Motor neuron (in vitro differentiated cells): ENCODE measurements around the gene PHC2. TPM values are rescaled to one million over a fixed set of nuclear protein-coding genes. Genes with fewer than 3 reads are reported as not detected.

ENCODE experiments used
- ATAC-seq, 8 experiments: fragments of 200-7000 bp; cut with Tn5 transposase; replicated peaks in 6 of 8; 2 replicates each; pipeline ENCODE4 v1.8.0; 2021; ENCODE audit warnings: mild to moderate bottlenecking in 8 of 8, moderate library complexity in 8 of 8
- H3K27ac ChIP-seq, 2 donors: fragments of 250-450 bp; sonication (Bioruptor Pico); 2 replicates each; pipeline ENCODE4 v1.9.0; 2021; ENCODE audit warnings: antibody characterized with exemption in 2 of 2, mild to moderate bottlenecking in 2 of 2, moderate library complexity in 1 of 2
- H3K4me1 ChIP-seq, 2 donors: fragments of 250-450 bp; sonication (Bioruptor Pico); replicated peaks in 1 of 2; 2 replicates each; pipeline ENCODE4 v1.6.1; 2021; ENCODE audit warnings: antibody characterized with exemption in 2 of 2, mild to moderate bottlenecking in 2 of 2, moderate library complexity in 1 of 2
- H3K4me3 ChIP-seq, 5 donors: fragments of 250-450 bp; sonication (Bioruptor Pico); 2 replicates each; pipeline ENCODE4 v1.9.0; 2021; ENCODE audit warnings: antibody characterized with exemption in 5 of 5, mild to moderate bottlenecking in 5 of 5, moderate library complexity in 4 of 5
- WGBS, 10 experiments: fragments of 450-650 bp; shearing (Covaris generic); methylation state at CpG; one replicate each; pipeline ENCODE4 v1.0.0; 2022; 5-methylcytosine and 5-hydroxymethylcytosine counted together
- in situ Hi-C, 9 experiments: fragments of 400-800 bp; cut with MboI; loops; one replicate each; pipeline ENCODE4 v1.15.0; 2021; ENCODE audit warnings: low sequenced_read_pairs in 9 of 9, low pct_unique_long_range_greater_than_20kb in 2 of 9; ENCODE audit not compliant: unreplicated experiment in 9 of 9
- total RNA-seq, 8 experiments: library from RNA; unstranded; fragments of 300-600 nt; gene quantifications; 2 replicates each; pipeline versions ENCODE4 v1.2.3 to v1.2.4, GENCODE V29; 2022

Gene PHC2
- total RNA-seq, 8 experiments from 2014 or later, result 42.0 to 256 (median 89.5) TPM

GRCh38 chr1:33288976-33289857, 141.7 kb downstream of the PHC2 start:
- 76 to 100% (median 86%) methylated on average over 1 to 11 of the region's 16 CpGs; no CpG with 5 or more reads in 1 of the 10 experiments for WGBS, 10 experiments
- in situ Hi-C loops, result loop anchor here in 4 of 9 experiments (25.0 kb wide), 1 partner anchor 173 kb away; the partner anchor contains the start of gene ZSCAN20 (in 4 of the 4)
- peaks cover under 1 to 3% of the 10 kb centered on the region in 2 donors for H3K4me1 ChIP-seq
- no peak overlapping the region for H3K27ac ChIP-seq
- no peak for ATAC-seq
- no peak overlapping the region for H3K4me3 ChIP-seq

DNA sequence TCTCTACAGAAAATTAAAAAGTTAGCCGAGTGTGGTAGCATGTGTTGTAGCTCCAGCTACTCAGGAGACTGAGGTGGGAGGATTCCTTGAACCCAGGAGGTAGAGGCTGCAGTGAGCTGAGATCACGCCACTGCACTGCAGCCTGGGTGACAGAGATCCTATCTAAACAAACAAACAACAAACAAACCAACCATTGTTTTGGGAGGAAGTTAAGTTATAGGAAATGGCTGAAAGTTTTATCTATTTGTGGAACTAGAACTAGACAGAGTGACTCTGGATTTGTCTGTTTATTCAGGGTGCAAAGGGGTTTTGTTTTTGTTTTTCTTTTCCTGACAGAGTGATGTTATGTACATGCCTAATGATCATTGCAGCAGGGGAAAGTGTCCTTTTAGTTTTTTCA, 143.6 kb downstream of the PHC2 start:
- in situ Hi-C loops, result loop anchor here in 4 of 9 experiments (25.0 kb wide), 1 partner anchor 175 kb away; the partner anchor contains the start of gene ZSCAN20 (in 4 of the 4)
- Histone ChIP-seq H3K4me3 (no peak overlapping the region), H3K4me1 (peaks cover 11 to 12% of the 10 kb centered on the region in 2 donors), H3K27ac (no peak overlapping the region)
- no peak for ATAC-seq
- WGBS, 10 experiments, result 0 to 100% (median 100%) methylated on average over 1 to 2 of the region's 2 CpGs; no CpG with 5 or more reads in 3 of the 10 experiments

DNA sequence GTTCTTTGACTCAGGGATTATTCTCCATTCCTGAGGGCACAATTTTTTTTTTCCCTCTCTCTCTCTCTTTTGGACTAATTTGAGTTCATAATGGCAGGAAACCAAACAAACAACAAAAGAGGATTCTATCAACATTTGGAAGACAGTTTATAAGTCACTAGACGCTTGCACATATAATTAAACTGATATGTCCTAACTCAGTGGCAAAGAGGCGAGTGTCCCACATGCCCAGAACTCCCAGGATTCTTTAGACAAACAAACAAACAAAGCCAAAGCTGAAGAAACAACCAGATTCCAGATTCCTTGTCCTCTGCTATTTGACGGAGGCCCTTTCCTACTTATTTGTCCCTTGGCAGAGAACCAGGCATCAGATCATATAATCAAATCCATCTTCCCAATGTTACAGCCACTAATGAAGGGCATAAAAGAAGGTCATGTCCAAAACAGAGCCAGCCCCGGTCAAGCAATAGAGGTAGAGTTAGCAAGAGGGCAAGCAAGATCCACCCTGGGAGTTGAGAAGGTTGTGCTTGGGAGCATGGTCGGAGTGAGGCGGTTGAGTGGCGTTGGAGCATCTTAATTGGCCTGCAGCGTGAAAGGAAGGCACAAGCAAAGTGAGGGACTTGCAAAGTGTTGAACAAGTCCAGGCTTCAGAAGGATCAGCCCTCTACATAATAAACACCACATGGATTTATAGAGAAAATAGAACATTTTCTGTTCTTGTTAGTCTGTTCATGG, 144.3 kb downstream of the PHC2 start:
- no peak for ATAC-seq
- H3K27ac ChIP-seq, result no peak overlapping the region
- peaks cover 11 to 12% of the 10 kb centered on the region in 2 donors for H3K4me1 ChIP-seq
- in situ Hi-C loops, result loop anchor here in 4 of 9 experiments (25.0 kb wide), 1 partner anchor 176 kb away; the partner anchor contains the start of gene ZSCAN20 (in 4 of the 4)
- no peak overlapping the region for H3K4me3 ChIP-seq
- WGBS, 10 experiments, result 61 to 97% (median 89%) methylated on average over 1 to 8 of the region's 8 CpGs; no CpG with 5 or more reads in 1 of the 10 experiments

GRCh38 chr1:33284049-33284448, 146.8 kb downstream of the PHC2 start:
- in situ Hi-C loops, result loop anchor here in 4 of 9 experiments (25.0 kb wide), 1 partner anchor 178 kb away; the partner anchor contains the start of gene ZSCAN20 (in 4 of the 4)
- Histone ChIP-seq H3K4me3 (no peak overlapping the region), H3K4me1 (peaks cover 11 to 12% of the 10 kb centered on the region in 2 donors), H3K27ac (no peak overlapping the region)
- ATAC-seq, result peak in 5 of 8 experiments; percentile 46 to 78 (median 74)
- WGBS, 10 experiments, result 47 to 95% (median 79%) methylated on average over 2 to 6 of the region's 6 CpGs; no CpG with 5 or more reads in 1 of the 10 experiments

DNA sequence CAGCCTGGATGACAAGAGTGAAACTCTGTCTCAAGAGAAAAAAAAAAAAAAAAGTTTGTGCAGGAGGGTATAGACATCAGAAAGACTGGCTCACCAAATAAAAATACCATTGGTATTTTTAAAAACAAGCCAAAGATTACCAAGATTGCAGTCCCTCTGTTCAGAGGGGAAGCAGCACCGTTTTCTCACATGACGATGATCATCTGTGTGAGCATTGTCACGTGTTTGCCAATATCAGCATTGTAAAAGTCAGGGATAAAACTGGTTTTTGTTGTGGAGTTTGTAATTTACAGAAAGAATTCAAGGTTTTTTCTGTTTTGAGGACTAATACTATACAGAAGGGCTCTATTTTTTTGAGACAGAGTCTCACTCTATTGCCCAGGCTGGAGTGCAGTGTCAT, 148.1 kb downstream of the PHC2 start:
- 78 to 100% (median 94%) methylated on average over 1 to 3 of the region's 3 CpGs for WGBS, 10 experiments
- no peak for ATAC-seq
- Histone ChIP-seq H3K4me3 (no peak overlapping the region), H3K27ac (no peak overlapping the region), H3K4me1 (peaks cover 11 to 12% of the 10 kb centered on the region in 2 donors)
- in situ Hi-C loops, result loop anchor here in 4 of 9 experiments (25.0 kb wide), 1 partner anchor 180 kb away; the partner anchor contains the start of gene ZSCAN20 (in 4 of the 4)

GRCh38 chr1:33281554-33282303, 149.2 kb downstream of the PHC2 start:
- peaks cover 11 to 12% of the 10 kb centered on the region in 2 donors for H3K4me1 ChIP-seq
- no peak overlapping the region for H3K27ac ChIP-seq
- no peak overlapping the region for H3K4me3 ChIP-seq
- ATAC-seq, result no peak
- in situ Hi-C loops, result loop anchor here in 4 of 9 experiments (25.0 kb wide), 1 partner anchor 181 kb away; the partner anchor contains the start of gene ZSCAN20 (in 4 of the 4)
- WGBS, 10 experiments, result 77 to 98% (median 95%) methylated on average over 1 to 13 of the region's 17 CpGs; no CpG with 5 or more reads in 2 of the 10 experiments

DNA sequence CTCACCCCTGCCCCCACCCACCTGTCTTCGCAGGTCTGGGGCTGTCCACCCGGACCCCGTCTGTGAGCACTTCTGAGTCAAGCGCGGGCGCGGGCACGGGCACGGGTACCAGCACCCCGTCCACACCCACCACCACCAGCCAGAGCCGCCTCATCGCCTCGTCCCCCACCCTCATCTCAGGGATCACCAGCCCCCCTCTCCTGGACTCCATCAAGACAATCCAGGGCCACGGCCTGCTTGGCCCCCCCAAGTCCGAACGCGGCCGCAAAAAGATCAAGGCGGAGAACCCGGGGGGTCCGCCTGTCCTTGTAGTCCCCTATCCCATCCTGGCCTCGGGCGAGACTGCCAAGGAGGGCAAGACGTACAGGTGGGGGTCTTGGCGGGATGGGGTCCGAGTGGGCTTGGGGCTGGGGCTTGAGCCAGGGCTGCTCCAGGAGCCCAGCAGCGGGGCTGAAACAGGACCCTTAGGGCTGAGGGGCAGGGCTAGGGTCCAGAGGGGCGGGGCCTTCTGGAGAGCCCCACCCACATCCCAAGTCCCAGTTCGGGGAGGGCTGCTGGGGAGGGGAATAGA, 150.7 kb downstream of the PHC2 start:
- peaks cover 11 to 12% of the 10 kb centered on the region in 2 donors for H3K4me1 ChIP-seq
- ATAC-seq, result peak in 2 of 8 experiments; percentile 16 to 22
- in situ Hi-C loops, result loop anchor here in 4 of 9 experiments (25.0 kb wide), 1 partner anchor 182 kb away; the partner anchor contains the start of gene ZSCAN20 (in 4 of the 4)
- 100% methylated on average over 1 to 5 of the region's 29 CpGs; no CpG with 5 or more reads in 6 of the 10 experiments for WGBS, 10 experiments
- no peak overlapping the region for H3K4me3 ChIP-seq
- H3K27ac ChIP-seq, result no peak overlapping the region

DNA sequence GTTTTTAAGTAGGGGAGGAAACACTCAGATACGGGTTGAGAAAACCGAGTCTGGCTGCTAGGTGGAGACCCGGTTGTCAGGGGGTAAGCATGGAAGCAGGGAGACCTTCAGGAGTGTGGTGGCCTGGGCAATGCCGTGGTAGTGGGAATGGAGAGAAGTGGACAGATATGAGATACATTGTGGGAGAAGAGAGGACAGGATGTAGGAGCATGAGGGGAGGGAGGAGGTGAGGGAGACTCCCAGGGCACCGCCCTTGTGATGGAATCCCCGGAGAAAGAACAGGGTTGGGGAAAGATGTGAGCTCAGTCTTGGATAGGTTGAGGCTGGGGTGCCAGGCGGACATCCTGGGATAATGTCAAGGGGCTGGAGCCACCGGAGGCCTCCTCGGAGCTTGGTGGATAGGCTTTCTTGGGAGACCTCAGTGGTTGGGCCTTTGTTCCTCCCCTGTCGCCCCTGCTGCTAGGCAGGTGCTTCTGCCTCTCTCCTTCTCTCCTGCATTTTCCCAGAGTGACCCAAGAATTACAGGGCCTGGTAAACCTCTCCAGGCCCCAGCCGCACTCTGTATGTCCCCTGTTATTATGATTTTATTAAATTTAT, 153.3 kb downstream of the PHC2 start:
- ATAC-seq, result no peak
- in situ Hi-C loops, result loop anchor here in 4 of 9 experiments (25.0 kb wide), 1 partner anchor 185 kb away; the partner anchor contains the start of gene ZSCAN20 (in 4 of the 4)

DNA sequence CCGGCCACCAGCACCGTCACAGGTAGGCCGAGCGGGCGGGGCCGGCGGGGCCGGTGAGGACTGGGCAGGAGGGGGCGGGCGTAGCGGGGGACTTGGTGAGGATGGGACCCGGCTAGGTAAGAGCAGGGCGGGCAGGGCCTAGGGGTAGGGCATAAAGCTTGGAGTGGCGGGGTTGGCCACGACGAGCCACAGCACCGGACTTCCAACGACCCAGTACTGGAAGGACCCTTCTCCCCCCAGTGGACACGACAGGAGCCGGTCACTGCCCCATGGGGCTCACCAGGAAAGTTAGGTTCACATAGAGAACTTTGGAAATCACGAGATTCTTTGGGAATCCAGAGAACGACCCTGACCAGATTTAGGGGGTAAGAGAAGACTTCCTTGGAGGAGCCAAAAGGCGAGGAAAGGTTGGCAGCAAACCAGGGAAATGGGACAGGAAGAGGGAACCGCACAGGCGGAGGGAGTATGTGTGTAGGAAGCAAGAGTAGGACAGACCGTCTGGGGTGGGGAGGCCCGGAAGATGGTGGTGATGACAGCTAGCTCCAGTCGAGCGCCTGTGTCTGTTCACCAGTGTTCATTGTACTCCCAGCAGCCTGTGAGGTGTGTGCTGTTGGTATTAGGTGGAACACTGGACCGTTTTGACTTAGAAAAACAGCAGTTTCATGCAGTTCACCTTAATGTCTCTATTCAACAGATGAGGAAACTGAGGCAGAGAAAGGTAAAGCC, 154.2 kb downstream of the PHC2 start:
- in situ Hi-C loops, result loop anchor here in 4 of 9 experiments (25.0 kb wide), 1 partner anchor 186 kb away; the partner anchor contains the start of gene ZSCAN20 (in 4 of the 4)
- WGBS, 10 experiments, result 69 to 100% (median 91%) methylated on average over 1 to 14 of the region's 30 CpGs; no CpG with 5 or more reads in 3 of the 10 experiments
- no peak for ATAC-seq
- Histone ChIP-seq H3K4me1 (no peaks in the 10 kb centered on the region), H3K27ac (no peak overlapping the region), H3K4me3 (no peak overlapping the region)

More for the DNA sequence above, 153.3 kb downstream of the PHC2 start:
- Histone ChIP-seq H3K4me3 (no peak overlapping the region), H3K27ac (no peak overlapping the region), H3K4me1 (no peaks in the 10 kb centered on the region)
- 77 to 100% (median 87%) methylated on average over 1 to 11 of the region's 11 CpGs; no CpG with 5 or more reads in 1 of the 10 experiments for WGBS, 10 experiments

- Histone ChIP-seq H3K27ac (no peak overlapping the region), H3K4me3 (no peak overlapping the region), H3K4me1 (no peaks in the 10 kb centered on the region)
- ATAC-seq, result peak in 1 of 8 experiments; percentile 17
- in situ Hi-C loops, result loop anchor here in 4 of 9 experiments (25.0 kb wide), 1 partner anchor 186 kb away; the partner anchor contains the start of gene ZSCAN20 (in 4 of the 4)
- WGBS, 10 experiments, result 60 to 100% (median 90%) methylated on average over 1 to 10 of the region's 45 CpGs; no CpG with 5 or more reads in 5 of the 10 experiments
Measured at GRCh38 chr1:33275706-33276572, 155.0 kb downstream of the PHC2 start.
